Measurements from ENCODE around the gene B4GALNT3.

Gene B4GALNT3

DNA sequence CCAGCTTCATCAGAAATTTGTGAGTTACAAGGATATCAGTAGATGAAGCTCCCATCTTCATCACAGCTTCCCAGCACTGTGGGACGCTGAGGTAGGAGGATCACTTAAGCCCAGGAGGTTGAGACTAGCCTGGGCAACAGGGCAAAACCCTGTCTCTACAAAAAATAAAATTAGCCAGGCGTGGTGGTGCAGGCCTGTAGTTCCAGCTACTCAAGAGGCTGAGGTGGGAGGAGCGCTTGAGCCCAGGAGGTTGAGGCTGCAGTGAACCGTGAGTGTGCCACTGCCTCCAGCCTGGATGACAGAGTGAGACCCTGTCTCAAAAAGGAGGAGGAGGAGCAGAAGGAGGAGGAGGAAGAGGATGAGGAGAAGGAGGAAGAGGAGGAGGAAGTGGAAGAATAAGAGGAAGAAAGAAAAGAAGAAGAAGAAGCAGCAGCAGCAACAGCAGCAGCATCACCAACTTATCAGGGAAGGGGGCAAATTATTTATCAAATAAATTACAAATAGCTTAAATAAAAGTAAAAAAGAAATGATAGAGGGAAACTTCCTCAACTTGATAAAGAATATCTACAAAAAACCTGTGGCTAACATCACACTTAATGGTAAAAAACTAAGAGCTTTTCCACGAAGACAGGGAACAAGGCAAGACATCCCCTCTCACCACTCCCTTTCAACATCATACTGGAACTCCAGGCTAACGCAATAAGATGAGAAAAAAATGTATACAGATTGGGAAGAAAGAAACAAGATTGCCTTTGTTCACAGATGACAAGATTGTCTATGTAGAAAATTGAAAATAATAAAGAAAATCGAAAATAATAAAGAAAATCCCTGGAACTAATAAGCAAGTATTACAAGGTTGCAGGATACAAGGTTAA, 133.9 kb downstream of the B4GALNT3 start:
- no peak for DNase-seq (ENCODE audit: low spot score)

DNA sequence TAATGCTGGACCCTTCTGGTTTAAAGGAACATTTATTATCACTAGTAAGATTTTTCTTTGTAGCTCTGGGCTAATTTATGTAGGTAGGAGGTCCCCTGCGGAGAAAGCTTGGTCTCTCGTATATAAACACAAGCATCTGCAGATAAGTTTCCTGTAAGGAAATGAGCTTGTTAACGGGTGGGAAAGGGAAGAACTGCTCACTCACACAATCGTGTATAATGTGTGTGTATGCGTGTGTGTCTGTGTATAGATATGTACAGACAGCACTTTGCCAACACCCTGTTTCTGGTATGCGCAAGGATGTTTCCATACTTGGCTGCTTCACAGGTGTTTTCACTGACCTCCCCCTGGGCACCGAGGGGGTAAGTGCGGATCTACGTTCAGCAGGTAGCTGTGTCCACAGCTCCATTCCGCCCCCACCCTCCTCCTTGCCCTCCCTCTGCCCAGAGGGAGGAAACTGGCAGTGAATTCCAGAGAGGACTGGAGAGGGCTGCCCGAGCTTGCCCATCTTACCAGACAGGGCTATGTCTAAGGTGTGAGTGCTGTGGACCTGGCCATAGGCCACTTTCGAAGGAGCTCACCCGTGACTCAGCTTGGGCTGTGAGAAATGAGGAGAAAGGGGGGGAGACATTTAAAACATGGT, 138.3 kb downstream of the B4GALNT3 start:
- no peak for DNase-seq (ENCODE audit: low spot score)

DNA sequence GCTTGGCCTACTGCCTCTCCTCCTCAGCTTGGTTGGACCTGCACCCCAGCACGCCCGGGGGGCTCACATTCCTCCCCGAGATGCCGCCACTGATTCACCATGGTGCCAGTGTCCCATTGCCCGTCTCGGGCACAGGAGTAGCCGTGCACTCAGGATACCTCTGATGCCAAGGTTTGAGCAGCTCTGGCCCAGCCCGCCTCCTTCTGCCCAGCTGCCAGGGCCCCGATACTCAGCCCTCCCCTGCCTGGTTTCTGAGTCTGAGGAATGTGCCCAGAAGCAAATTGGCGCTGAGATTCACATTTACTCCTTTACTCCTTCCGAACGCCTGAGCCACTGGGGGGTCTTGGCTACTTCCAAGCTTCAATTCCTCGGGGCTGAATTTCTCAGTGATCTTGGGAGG, 140.0 kb downstream of the B4GALNT3 start:
- DNase-seq (ENCODE audit: low spot score): no peak

DNA sequence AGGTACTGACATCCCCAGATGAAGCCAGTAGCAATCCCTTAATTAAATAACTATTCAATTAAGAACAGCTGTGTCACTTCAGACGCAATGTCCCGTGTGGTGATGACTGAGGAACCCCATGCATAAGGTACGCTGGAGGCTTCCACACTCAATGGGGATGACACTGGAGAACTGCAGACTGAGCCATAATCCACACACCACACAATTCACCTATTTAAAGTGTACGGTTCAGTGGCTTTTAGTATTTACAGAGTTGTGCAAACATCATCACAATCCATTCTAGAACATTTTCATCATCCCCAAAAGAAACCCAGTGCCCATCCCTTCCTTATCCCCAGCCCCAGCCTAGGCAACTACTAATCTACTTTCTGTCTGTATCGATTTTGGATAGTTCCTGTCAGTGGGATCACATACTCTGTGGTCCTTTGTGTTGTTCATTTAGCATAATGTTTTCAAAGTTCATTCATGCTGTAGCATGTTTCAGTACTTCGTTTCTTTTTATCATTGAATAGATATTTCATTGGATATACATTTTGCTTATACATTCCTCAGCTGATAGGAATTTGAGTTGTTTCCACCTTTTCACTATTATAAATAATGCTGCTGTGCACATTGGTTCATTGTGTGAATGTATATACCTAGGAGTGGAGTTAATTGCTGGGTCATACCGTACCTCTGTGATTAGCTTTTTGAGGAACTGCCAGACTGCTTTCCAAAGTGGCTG, 142.4 kb downstream of the B4GALNT3 start:
- no peak for DNase-seq (ENCODE audit: low spot score)

DNA sequence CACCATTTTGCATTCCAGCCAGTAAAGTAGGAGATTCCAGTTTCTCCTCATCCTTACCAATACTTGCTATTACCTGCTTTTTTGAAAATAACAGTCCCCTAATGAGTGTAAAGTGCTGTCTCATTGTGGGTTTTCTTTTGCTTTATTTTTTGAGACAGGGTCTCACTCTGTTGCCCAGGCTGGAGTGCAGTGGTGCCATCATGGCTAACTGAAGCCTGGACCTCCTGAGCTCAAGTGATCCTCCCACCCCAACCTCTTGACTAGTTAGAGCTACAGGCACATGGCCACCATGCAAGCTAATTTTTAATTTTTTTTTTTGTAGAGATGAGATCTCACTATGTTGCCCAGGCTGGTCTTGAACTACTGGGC, 142.9 kb downstream of the B4GALNT3 start:
- DNase-seq (ENCODE audit: low spot score): no peak

DNA sequence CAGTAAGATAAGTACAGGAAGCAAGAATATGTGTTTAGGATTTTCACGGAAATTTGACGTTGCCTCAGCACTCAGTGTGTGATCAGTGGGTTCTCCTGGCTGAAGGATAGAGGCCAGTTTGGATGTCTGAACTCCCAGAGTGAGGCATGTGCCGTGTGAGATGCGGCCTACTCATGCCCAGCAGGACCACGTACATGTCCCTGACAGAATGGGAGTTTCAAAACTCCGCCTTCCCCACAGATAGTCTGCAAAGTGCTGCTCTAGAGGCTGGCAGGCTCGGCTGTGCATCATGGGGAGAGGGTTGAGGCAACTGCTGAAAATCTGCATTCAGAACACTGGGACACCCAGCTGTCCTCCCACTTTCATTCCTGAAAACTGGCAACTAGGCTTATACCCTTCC, 145.2 kb downstream of the B4GALNT3 start:
- DNase-seq (ENCODE audit: low spot score): no peak

DNA sequence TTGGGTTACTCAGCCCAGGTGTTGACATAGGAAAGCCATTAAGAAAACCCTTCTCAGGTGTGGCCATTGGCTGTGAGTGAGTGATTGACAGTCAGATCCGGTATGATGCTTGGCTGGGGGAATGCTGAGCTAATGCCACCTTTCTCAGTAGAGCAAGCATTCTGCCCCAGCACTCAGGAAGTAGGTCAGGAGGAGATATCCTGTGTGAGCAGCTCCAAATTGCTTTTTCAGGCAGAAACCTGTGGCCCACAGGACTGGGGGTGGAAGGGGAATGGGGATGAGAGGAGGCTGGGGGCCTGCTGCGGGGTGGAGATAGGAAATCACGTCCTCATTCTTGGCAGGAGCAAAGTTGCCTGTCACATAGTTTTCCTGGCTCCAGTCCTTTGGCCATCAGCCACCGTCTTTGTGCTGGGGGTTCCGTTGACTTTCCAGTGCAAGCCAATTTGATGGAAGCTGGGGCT, 147.8 kb downstream of the B4GALNT3 start:
- peak; percentile 52 for DNase-seq (ENCODE audit: low spot score)

DNA sequence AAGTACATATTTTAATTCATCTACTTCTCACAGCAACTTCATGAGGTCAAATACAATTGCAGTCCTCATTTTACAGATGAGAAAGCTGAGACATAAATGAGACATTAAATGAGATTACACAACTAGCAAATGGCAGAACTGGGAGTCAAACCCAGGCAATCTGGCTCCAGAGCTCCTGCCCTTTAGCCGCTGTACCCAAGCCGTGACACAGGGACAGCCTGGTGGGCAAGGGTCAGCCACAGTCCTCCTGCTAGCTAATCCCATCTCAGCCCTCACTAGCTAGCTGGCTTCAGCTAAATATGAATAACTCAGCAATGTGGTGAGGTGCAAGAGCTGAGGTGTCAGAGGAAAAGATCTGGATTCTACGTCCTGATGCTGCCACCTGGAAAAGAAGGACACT, 148.7 kb downstream of the B4GALNT3 start:
- no peak for DNase-seq (ENCODE audit: low spot score)

DNA sequence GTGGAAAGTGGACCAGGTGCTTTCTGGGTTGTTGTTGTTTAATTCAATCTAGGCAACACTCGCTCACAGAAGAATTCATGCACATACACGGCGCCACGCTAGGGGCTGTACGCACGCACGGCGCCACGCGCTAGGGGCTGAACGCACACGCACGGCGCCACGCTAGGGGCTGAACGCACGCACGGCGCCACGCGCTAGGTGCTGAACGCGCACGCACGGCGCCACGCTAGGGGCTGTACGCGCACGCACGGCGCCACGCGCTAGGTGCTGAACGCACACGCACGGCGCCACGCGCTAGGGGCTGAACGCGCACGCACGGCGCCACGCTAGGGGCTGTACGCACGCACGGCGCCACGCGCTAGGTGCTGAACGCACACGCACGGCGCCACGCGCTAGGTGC, 149.2 kb downstream of the B4GALNT3 start:
- no peak for DNase-seq (ENCODE audit: low spot score)

DNA sequence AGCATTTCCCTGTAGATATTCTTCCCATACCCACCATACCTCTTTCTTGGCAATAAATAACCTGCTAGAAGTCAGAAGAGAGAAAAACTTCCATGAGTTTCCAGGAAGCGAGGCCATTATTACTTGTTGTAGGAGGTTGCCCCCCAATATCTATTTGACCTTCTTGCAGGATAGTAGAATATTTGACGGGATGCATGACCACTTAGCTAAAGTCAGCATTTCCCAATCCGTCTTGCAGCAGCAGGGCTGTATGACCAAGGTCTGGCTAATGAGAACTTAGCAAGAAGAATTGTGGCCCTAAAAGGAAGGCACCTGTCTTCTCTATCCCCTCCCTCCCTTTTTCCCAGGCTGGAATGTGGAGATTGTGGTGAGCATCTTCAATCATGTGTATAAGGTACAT, 152.0 kb downstream of the B4GALNT3 start:
- no peak for DNase-seq (ENCODE audit: low spot score)

DNA sequence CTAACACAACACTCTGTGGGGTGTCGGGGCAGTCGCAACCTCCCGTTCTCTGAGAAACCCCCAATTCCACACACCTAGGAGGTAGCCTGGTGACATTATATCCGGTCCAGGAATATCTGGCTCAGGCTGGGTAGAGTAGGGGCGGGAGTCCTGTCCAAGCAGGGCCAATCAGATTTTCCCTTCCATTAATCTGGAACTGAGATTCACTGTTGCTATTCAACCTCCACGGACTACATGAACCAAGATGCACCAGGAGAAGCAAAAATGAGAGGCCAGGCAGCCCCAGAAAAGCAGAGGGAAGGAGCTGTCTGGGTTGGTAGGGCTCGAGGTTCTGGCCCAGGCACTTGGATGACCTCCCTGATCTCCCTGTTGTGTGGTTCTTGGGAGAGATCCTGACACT, 152.6 kb downstream of the B4GALNT3 start:
- DNase-seq (ENCODE audit: low spot score): no peak

DNA sequence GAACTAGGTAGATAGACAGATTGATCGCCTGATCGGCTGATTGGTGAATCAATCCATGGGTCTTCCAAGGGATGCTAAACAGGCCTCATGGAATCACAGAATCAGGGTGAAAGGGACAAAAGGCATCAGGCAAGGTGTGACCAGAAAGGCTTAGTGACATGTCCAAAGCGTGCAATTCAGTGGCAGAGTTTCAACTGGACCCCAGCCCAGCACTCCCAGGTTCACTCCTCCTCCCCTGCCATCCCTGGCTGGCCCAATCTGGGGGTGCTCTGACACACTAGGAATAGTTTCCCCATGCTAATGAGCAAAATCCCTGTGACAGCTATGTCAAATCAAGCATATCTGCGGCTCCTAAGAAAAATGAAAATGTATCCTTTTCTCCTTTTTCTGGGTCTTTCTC, 153.1 kb downstream of the B4GALNT3 start:
- DNase-seq (ENCODE audit: low spot score): no peak
